K562 (cell line): ENCODE data around the gene GRK4. TPM values are rescaled to one million over a fixed set of nuclear protein-coding genes. Genes with fewer than 3 reads are reported as not detected.
A peak's percentile ranks its signal among the peaks of the same experiment; 100 is the strongest.

Source experiments
- CHCHD3 ChIP-seq: fragments of 250-450 bp; sonication (Bioruptor Pico); IDR thresholded peaks from 2 replicates; pipeline ENCODE4 v2.1.2; 2022; ENCODE audit warnings: mild to moderate bottlenecking
- HMGN3 ChIP-seq: IDR thresholded peaks from 2 replicates; pipeline ENCODE4 v1.6.1; 2011; ENCODE audit warnings: borderline replicate concordance, low read depth, mild to moderate bottlenecking, mixed read lengths, low read length; ENCODE audit not compliant: insufficient read length; ENCODE audit errors: extremely low read depth
- MGA ChIP-seq: fragments of 450-650 bp; IDR thresholded peaks from 2 replicates; pipeline ENCODE4 v1.6.1; 2016; ENCODE audit warnings: mild to moderate bottlenecking, moderate library complexity
- NFXL1 ChIP-seq: fragments of 450-650 bp; formaldehyde crosslinking; IDR thresholded peaks from 2 replicates; pipeline ENCODE4 v1.4.0; 2021; ENCODE audit warnings: mild to moderate bottlenecking
- RBM15 ChIP-seq: fragments of 200-400 bp; formaldehyde crosslinking; IDR thresholded peaks from 2 replicates; pipeline ENCODE4 v1.6.1; 2018; ENCODE audit warnings: mild to moderate bottlenecking, low read length, moderate library complexity; ENCODE audit not compliant: insufficient read depth
- RBM39 ChIP-seq: fragments of 200-400 bp; formaldehyde crosslinking; optimal IDR thresholded peaks from 2 replicates; pipeline ENCODE3; 2018; ENCODE audit warnings: low read depth, low read length
- TSC22D4 ChIP-seq: fragments of 450-650 bp; IDR thresholded peaks from 2 replicates; pipeline ENCODE4 v1.6.1; 2016; ENCODE audit warnings: missing genetic modification characterization, missing biosample characterization, control low read depth
- ZFP36 ChIP-seq: fragments of 150-350 bp; IDR thresholded peaks from 2 replicates; pipeline ENCODE4 v1.6.1; 2018; ENCODE audit warnings: low read length, low read depth; ENCODE audit not compliant: partially characterized antibody
- ZNF384 ChIP-seq: IDR thresholded peaks from 2 replicates; pipeline ENCODE4 v1.6.1; 2012; ENCODE audit warnings: low read depth, low read length, improper control_type of control experiment
- ZNF707 ChIP-seq: fragments of 250-450 bp; sonication (Bioruptor Pico); conservative IDR thresholded peaks from 2 replicates; pipeline ENCODE4 v1.8.0; 2022; ENCODE audit warnings: inconsistent platforms, mild to moderate bottlenecking, moderate library complexity
- polyA plus RNA-seq, 8 experiments: library from polyadenylated mRNA; depleted of rRNA in 4 of 8; stranded (reverse) in 5 of 8; unstranded in 3 of 8; fragments of >200 nt; fragmentation: Nextera tagmentation in 2 of 8; fragmentation: Illumina TruSeq in 1 of 8; extraction: Ambion mirVana in 2 of 8; extraction: Trizol in 1 of 8; gene quantifications; 2 replicates each; pipeline versions ENCODE4 v1.2.1 to v1.2.3, GENCODE V29; 2011 to 2014; ENCODE audit warnings: inconsistent platforms in 1 of 8, missing spikeins in 1 of 8
- total RNA-seq, 7 experiments: library from RNA; depleted of rRNA in 6 of 7; stranded (reverse); fragments of >200 nt in 6 of 7; fragmentation: Illumina TruSeq in 2 of 7; extraction: Trizol in 2 of 7; gene quantifications; 2 replicates each; pipeline versions ENCODE4 v1.2.1 to v1.2.3, GENCODE V29; 2011 to 2021; ENCODE audit warnings: low replicate concordance in 1 of 7
- TF ChIP-seq, protein P1 (sequence below): fragments of 450-650 bp; formaldehyde crosslinking; IDR thresholded peaks from 2 replicates; pipeline ENCODE4 v1.4.0; 2020; ENCODE audit warnings: mild to moderate bottlenecking
- TF ChIP-seq, protein P2 (sequence below): fragments of 450-650 bp; IDR thresholded peaks from 2 replicates; pipeline ENCODE4 v1.6.1; 2016; ENCODE audit warnings: borderline replicate concordance
- TF ChIP-seq, protein P3 (sequence below): fragments of 250-450 bp; sonication (Bioruptor Pico); IDR thresholded peaks from 2 replicates; pipeline ENCODE4 v1.5.1; 2021; ENCODE audit warnings: mild to moderate bottlenecking

Gene GRK4
- total and polyA plus RNA-seq, 9 of the 15 experiments (the other 6 are each of a cell fraction or from before 2014, with no cell fraction given), result 1.1 to 4.8 (median 2.6) TPM

- TF ChIP-seq, protein P1, sequence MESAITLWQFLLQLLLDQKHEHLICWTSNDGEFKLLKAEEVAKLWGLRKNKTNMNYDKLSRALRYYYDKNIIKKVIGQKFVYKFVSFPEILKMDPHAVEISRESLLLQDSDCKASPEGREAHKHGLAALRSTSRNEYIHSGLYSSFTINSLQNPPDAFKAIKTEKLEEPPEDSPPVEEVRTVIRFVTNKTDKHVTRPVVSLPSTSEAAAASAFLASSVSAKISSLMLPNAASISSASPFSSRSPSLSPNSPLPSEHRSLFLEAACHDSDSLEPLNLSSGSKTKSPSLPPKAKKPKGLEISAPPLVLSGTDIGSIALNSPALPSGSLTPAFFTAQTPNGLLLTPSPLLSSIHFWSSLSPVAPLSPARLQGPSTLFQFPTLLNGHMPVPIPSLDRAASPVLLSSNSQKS, result no peak
- TF ChIP-seq, protein P2, sequence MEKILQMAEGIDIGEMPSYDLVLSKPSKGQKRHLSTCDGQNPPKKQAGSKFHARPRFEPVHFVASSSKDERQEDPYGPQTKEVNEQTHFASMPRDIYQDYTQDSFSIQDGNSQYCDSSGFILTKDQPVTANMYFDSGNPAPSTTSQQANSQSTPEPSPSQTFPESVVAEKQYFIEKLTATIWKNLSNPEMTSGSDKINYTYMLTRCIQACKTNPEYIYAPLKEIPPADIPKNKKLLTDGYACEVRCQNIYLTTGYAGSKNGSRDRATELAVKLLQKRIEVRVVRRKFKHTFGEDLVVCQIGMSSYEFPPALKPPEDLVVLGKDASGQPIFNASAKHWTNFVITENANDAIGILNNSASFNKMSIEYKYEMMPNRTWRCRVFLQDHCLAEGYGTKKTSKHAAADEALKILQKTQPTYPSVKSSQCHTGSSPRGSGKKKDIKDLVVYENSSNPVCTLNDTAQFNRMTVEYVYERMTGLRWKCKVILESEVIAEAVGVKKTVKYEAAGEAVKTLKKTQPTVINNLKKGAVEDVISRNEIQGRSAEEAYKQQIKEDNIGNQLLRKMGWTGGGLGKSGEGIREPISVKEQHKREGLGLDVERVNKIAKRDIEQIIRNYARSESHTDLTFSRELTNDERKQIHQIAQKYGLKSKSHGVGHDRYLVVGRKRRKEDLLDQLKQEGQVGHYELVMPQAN, result 0 out of 2 replicates have a peak, but pooled peaks have one; percentile 34
- TF ChIP-seq, protein P3, sequence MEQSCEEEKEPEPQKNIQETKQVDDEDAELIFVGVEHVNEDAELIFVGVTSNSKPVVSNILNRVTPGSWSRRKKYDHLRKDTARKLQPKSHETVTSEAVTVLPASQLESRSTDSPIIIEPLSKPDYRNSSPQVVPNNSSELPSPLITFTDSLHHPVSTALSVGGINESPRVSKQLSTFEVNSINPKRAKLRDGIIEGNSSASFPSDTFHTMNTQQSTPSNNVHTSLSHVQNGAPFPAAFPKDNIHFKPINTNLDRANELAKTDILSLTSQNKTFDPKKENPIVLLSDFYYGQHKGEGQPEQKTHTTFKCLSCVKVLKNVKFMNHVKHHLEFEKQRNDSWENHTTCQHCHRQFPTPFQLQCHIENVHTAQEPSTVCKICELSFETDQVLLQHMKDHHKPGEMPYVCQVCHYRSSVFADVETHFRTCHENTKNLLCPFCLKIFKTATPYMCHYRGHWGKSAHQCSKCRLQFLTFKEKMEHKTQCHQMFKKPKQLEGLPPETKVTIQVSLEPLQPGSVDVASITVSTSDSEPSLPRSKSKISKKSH (CRISPR knock-in tag), result no peak
- TF ChIP-seq CHCHD3 (CRISPR knock-in tag) (no peak), NFXL1 (no peak), ZNF707 (CRISPR knock-in tag) (no peak), ZNF384 (no peak), ZFP36 (no peak), RBM39 (no peak), RBM15 (no peak), MGA (no peak), TSC22D4 (tag) (no peak), HMGN3 (no peak)
Observed at GRCh38 chr4:2961421-2961810, 2.0 kb upstream of the GRK4 start (continued).
